H1 (cell line): ENCODE measurements around the gene GNAS. TPM values are rescaled to one million over a fixed set of nuclear protein-coding genes. Genes with fewer than 3 reads are reported as not detected.

ENCODE experiments used
- polyA plus RNA-seq, 7 experiments: library from polyadenylated mRNA; depleted of rRNA in 3 of 7; stranded (reverse) in 5 of 7; unstranded in 2 of 7; fragments of >200 nt in 5 of 7; fragments of 200-250 nt in 2 of 7; gene quantifications; 1 replicate in 5 of 7; 2 replicates in 1 of 7; 4 replicates in 1 of 7; pipeline versions ENCODE4 v1.2.1 to v1.2.3, GENCODE V29; 2011 to 2013; ENCODE audit warnings: missing spikeins in 2 of 7, mixed read lengths in 2 of 7
- total RNA-seq: library from RNA; stranded (reverse); fragmentation: NEBNext Ultra II Directional; extraction: Animal tissue kit (Norgen Biotek cat#: 25700); gene quantifications from 2 replicates; pipeline ENCODE4 v1.2.1, GENCODE V29; 2021
- TF ChIP-seq, protein P1 (sequence below): fragments of 300-600 bp; sonication (generic); IDR thresholded peaks from 2 replicates; pipeline ENCODE4 v1.7.1; 2012; ENCODE audit warnings: low read length, moderate library complexity, mild to moderate bottlenecking, inconsistent platforms; ENCODE audit not compliant: insufficient replicate concordance

The GNAS gene
- total and polyA plus RNA-seq, 2 of the 8 experiments (the other 6 are each of a cell fraction or from before 2014, with no cell fraction given), result 989 to 1,613 TPM

DNA sequence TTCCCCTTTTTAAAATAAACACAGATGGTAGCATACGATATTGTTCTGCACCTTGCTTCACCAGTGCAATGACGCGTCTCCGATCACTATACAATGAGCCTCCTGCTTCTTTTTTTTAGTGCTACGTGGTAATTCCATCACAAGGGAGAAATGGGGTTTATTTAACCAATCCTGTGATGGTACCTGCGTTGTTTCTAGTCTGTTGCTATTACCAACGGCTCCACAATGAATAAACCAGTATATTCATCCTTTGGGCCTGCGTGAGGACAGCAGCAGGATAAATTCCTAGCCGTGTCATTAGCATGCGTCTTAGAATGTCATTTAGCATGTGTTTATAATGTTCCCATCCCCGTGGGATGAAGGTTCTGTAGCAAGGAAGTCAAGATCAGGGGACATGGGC is 44.7 kb upstream of the GNAS start (continued):
- TF ChIP-seq, protein P1, sequence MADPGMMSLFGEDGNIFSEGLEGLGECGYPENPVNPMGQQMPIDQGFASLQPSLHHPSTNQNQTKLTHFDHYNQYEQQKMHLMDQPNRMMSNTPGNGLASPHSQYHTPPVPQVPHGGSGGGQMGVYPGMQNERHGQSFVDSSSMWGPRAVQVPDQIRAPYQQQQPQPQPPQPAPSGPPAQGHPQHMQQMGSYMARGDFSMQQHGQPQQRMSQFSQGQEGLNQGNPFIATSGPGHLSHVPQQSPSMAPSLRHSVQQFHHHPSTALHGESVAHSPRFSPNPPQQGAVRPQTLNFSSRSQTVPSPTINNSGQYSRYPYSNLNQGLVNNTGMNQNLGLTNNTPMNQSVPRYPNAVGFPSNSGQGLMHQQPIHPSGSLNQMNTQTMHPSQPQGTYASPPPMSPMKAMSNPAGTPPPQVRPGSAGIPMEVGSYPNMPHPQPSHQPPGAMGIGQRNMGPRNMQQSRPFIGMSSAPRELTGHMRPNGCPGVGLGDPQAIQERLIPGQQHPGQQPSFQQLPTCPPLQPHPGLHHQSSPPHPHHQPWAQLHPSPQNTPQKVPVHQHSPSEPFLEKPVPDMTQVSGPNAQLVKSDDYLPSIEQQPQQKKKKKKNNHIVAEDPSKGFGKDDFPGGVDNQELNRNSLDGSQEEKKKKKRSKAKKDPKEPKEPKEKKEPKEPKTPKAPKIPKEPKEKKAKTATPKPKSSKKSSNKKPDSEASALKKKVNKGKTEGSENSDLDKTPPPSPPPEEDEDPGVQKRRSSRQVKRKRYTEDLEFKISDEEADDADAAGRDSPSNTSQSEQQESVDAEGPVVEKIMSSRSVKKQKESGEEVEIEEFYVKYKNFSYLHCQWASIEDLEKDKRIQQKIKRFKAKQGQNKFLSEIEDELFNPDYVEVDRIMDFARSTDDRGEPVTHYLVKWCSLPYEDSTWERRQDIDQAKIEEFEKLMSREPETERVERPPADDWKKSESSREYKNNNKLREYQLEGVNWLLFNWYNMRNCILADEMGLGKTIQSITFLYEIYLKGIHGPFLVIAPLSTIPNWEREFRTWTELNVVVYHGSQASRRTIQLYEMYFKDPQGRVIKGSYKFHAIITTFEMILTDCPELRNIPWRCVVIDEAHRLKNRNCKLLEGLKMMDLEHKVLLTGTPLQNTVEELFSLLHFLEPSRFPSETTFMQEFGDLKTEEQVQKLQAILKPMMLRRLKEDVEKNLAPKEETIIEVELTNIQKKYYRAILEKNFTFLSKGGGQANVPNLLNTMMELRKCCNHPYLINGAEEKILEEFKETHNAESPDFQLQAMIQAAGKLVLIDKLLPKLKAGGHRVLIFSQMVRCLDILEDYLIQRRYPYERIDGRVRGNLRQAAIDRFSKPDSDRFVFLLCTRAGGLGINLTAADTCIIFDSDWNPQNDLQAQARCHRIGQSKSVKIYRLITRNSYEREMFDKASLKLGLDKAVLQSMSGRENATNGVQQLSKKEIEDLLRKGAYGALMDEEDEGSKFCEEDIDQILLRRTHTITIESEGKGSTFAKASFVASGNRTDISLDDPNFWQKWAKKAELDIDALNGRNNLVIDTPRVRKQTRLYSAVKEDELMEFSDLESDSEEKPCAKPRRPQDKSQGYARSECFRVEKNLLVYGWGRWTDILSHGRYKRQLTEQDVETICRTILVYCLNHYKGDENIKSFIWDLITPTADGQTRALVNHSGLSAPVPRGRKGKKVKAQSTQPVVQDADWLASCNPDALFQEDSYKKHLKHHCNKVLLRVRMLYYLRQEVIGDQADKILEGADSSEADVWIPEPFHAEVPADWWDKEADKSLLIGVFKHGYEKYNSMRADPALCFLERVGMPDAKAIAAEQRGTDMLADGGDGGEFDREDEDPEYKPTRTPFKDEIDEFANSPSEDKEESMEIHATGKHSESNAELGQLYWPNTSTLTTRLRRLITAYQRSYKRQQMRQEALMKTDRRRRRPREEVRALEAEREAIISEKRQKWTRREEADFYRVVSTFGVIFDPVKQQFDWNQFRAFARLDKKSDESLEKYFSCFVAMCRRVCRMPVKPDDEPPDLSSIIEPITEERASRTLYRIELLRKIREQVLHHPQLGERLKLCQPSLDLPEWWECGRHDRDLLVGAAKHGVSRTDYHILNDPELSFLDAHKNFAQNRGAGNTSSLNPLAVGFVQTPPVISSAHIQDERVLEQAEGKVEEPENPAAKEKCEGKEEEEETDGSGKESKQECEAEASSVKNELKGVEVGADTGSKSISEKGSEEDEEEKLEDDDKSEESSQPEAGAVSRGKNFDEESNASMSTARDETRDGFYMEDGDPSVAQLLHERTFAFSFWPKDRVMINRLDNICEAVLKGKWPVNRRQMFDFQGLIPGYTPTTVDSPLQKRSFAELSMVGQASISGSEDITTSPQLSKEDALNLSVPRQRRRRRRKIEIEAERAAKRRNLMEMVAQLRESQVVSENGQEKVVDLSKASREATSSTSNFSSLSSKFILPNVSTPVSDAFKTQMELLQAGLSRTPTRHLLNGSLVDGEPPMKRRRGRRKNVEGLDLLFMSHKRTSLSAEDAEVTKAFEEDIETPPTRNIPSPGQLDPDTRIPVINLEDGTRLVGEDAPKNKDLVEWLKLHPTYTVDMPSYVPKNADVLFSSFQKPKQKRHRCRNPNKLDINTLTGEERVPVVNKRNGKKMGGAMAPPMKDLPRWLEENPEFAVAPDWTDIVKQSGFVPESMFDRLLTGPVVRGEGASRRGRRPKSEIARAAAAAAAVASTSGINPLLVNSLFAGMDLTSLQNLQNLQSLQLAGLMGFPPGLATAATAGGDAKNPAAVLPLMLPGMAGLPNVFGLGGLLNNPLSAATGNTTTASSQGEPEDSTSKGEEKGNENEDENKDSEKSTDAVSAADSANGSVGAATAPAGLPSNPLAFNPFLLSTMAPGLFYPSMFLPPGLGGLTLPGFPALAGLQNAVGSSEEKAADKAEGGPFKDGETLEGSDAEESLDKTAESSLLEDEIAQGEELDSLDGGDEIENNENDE, result no peak
